Cardiac muscle cell (in vitro differentiated cells and primary cell): ENCODE results near the gene MIER2. TPM values are rescaled to one million over a fixed set of nuclear protein-coding genes. Genes with fewer than 3 reads are reported as not detected.

ENCODE experiments used
- DNase-seq, 2 donors: peaks; one replicate each; pipeline versions ENCODE4 v3.0.0 to v3.0.0-alpha.2; 2010 to 2017; ENCODE audit warnings: low read depth in 1 of 2, low spot score in 1 of 2
- H3K27ac ChIP-seq: fragments of 200-600 bp; sonication (generic); 2 replicates; pipeline ENCODE4 v1.5.1; 2016
- H3K27me3 ChIP-seq: fragments of 200-600 bp; sonication (generic); 2 replicates; pipeline ENCODE4 v1.6.0; 2016; ENCODE audit warnings: control low read depth
- H3K36me3 ChIP-seq: fragments of 200-600 bp; sonication (generic); 2 replicates; pipeline ENCODE4 v1.5.1; 2016; ENCODE audit warnings: control low read depth
- H3K4me1 ChIP-seq: fragments of 200-600 bp; sonication (generic); 2 replicates; pipeline ENCODE4 v1.8.1; 2017; ENCODE audit warnings: low read depth, mild to moderate bottlenecking, mixed run types
- H3K4me3 ChIP-seq: fragments of 200-600 bp; sonication (generic); 2 replicates; pipeline ENCODE4 v1.5.1; 2016; ENCODE audit warnings: mild to moderate bottlenecking
- H3K9me3 ChIP-seq: fragments of 200-600 bp; sonication (generic); 2 replicates; pipeline ENCODE4 v1.5.1; 2017; ENCODE audit warnings: low read depth, mild to moderate bottlenecking, control low read depth
- polyA plus RNA-seq: library from polyadenylated mRNA; unstranded; fragments of >200 nt; fragmentation: Nextera tagmentation; extraction: Ambion mirVana; gene quantifications from 2 replicates; pipeline ENCODE4 v1.2.1, GENCODE V29; 2016
- total RNA-seq: library from RNA; depleted of rRNA; stranded (reverse); fragments of >200 nt; gene quantifications from 2 replicates; pipeline ENCODE4 v1.2.3, GENCODE V29; 2016
- TF ChIP-seq, protein P1 (sequence below): IDR thresholded peaks from 2 replicates; pipeline ENCODE4 v1.5.1; 2012; ENCODE audit warnings: low read depth, mild to moderate bottlenecking, low read length

MIER2 gene
- total and polyA plus RNA-seq, 2 experiments from 2014 or later: 32.7 to 47.8 TPM

- Histone ChIP-seq H3K4me3 (no peak overlapping the region), H3K9me3 (no peaks in the 10 kb centered on the region), H3K27ac (no peak overlapping the region), H3K27me3 (no peaks in the 10 kb centered on the region), H3K4me1 (no peaks in the 10 kb centered on the region), H3K36me3 (no peaks in the 10 kb centered on the region)
- TF ChIP-seq, protein P1, sequence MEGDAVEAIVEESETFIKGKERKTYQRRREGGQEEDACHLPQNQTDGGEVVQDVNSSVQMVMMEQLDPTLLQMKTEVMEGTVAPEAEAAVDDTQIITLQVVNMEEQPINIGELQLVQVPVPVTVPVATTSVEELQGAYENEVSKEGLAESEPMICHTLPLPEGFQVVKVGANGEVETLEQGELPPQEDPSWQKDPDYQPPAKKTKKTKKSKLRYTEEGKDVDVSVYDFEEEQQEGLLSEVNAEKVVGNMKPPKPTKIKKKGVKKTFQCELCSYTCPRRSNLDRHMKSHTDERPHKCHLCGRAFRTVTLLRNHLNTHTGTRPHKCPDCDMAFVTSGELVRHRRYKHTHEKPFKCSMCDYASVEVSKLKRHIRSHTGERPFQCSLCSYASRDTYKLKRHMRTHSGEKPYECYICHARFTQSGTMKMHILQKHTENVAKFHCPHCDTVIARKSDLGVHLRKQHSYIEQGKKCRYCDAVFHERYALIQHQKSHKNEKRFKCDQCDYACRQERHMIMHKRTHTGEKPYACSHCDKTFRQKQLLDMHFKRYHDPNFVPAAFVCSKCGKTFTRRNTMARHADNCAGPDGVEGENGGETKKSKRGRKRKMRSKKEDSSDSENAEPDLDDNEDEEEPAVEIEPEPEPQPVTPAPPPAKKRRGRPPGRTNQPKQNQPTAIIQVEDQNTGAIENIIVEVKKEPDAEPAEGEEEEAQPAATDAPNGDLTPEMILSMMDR: no peak
- DNase-seq: no peak
Measured at GRCh38 chr19:378706-379105, 34.1 kb upstream of the MIER2 start.

DNA sequence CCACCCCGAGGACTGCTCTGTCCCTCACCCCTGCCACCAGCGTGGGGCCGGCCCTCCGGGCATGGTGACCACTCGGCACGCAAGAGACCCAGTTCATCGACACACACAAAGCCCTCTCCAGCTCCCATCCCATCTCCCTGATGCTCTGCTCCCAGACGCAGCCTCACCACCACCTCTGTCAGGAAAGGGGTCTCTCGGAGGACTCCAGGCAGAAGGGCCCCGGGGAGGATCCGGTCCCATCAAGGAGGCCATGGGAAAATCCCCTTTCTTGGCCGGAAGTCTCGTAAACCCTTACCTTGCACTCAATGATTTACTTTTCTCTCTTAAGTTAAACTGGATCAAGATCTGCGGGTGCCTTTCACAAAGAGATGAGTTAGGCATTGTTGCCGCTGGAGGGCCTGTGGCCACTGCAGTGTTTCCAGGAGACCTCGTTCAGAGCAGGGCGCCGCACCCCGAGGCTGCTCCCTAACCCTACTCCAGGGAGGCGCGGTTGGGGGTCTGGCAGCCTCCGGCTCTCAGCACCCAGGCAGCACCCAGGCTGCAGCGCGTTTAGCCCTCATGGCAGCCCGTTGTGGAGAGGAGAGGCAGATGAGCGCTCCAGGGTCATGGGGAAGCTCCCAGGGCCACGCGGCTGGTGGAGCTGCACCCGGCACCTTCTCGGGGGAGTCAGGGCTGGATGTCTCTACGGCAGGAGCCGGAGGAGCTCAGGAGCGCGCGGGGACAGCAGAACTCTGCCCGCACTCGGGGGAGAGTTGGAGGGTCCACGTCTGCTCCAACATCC lies 33.4 kb upstream of the MIER2 start:
- Histone ChIP-seq H3K4me3 (no peak overlapping the region), H3K27me3 (no peaks in the 10 kb centered on the region), H3K36me3 (no peaks in the 10 kb centered on the region)

DNA sequence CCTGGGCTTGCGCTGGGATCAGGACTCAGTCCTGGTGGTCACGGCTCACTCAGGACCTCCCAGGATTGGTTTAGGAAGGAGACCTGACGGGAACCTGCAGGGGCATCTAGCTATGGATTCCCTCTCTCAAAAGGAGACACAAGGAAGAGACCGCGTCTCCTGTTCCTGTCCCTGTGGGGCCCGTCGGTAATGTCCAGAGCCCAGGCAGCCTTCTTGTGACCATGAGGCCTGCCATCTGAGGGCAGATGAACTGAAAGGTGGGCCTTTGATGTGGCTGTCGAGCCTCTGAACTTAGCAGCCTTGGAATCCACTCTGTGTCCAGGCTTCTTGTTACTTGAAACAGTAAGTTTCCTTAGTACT lies 31.5 kb upstream of the MIER2 start:
- Histone ChIP-seq H3K27ac (no peak overlapping the region), H3K36me3 (no peaks in the 10 kb centered on the region), H3K4me1 (no peaks in the 10 kb centered on the region), H3K9me3 (no peaks in the 10 kb centered on the region), H3K4me3 (no peak overlapping the region), H3K27me3 (no peaks in the 10 kb centered on the region)
- TF ChIP-seq, protein P1: no peak
- DNase-seq: no peak

More for the DNA sequence above, 33.4 kb upstream of the MIER2 start:
- Histone ChIP-seq H3K27ac (no peak overlapping the region), H3K9me3 (no peaks in the 10 kb centered on the region), H3K4me1 (no peaks in the 10 kb centered on the region)
- TF ChIP-seq, protein P1: no peak
- DNase-seq: no peak

DNA sequence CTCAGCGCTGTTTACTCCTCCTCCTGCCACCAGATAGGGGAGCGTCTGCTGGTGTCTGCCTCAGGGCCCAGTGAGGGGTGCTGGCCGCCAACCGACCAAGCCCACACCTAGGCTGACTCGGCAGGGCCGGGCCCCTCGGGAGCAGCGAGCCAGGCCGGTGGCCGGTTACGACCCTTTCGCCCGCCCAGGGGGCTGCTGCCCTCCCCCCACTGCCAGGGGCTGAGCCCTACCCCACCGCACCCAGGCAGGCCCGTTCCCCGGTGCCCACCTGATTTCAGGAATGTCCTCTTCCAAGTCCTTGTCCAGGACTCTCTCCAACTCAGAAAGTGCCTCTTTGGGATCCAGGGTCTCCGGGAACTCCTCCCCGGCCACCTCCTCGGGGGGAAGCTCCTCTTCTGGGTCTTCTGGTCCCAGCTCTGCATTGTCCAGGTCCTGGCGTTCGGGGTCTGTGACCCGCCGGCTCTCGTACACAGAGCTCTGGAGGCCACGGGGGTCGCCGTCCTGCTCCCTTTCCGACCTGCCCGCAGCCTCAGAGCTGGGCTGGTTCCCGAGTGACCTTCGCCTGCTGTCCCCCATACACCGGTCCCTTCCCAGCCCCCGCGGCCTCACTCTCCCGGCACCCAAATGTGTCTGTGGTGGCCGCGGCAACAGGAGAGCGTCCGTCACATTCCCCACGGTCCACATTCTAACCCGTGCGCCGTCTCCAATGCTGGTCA lies 31.0 kb upstream of the MIER2 start:
- Histone ChIP-seq H3K27ac (no peak overlapping the region), H3K4me3 (no peak overlapping the region), H3K4me1 (no peaks in the 10 kb centered on the region), H3K9me3 (no peaks in the 10 kb centered on the region), H3K36me3 (no peaks in the 10 kb centered on the region), H3K27me3 (no peaks in the 10 kb centered on the region)
- DNase-seq: no peak
- TF ChIP-seq, protein P1: no peak

DNA sequence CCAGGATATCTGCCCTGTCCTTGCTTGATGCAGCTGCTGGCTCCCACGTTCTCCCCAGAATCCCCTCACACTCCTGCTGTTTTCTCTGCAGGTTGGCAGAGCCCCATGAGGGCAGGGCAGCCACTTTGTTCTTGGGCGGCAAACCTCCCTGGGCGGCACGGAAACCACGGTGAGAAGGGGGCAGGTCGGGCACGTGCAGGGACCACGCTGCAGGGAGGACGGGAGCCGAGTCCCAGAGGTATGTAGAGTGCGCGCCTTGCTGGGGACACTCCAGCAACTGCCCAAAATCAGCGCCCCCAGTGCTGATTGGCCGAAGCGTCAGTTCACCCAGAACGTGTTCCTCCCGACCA lies 30.3 kb upstream of the MIER2 start:
- no peaks in the 10 kb centered on the region for H3K9me3 ChIP-seq
- TF ChIP-seq, protein P1: no peak
- H3K4me1 ChIP-seq: no peaks in the 10 kb centered on the region
- no peak overlapping the region for H3K4me3 ChIP-seq
- no peaks in the 10 kb centered on the region for H3K27me3 ChIP-seq
- no peaks in the 10 kb centered on the region for H3K36me3 ChIP-seq
- no peak overlapping the region for H3K27ac ChIP-seq
- no peak for DNase-seq
